ENCODE results near the gene PPP1R15B. TPM values are rescaled to one million over a fixed set of nuclear protein-coding genes. Genes with fewer than 3 reads are reported as not detected.

The PPP1R15B gene
- total RNA-seq, 1 experiment from 2014 or later: 50.7 TPM

- H3K36me3 ChIP-seq (ENCODE audit: low read depth, low read length): peaks cover 48% of the 10 kb centered on the region
- H3K9me2 ChIP-seq (replicated peaks; ENCODE audit: low read length): no peaks in the 10 kb centered on the region
- TF ChIP-seq, protein P1, sequence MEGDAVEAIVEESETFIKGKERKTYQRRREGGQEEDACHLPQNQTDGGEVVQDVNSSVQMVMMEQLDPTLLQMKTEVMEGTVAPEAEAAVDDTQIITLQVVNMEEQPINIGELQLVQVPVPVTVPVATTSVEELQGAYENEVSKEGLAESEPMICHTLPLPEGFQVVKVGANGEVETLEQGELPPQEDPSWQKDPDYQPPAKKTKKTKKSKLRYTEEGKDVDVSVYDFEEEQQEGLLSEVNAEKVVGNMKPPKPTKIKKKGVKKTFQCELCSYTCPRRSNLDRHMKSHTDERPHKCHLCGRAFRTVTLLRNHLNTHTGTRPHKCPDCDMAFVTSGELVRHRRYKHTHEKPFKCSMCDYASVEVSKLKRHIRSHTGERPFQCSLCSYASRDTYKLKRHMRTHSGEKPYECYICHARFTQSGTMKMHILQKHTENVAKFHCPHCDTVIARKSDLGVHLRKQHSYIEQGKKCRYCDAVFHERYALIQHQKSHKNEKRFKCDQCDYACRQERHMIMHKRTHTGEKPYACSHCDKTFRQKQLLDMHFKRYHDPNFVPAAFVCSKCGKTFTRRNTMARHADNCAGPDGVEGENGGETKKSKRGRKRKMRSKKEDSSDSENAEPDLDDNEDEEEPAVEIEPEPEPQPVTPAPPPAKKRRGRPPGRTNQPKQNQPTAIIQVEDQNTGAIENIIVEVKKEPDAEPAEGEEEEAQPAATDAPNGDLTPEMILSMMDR (conservative IDR thresholded peaks at IDR 0.05; ENCODE audit: low read depth, low read length): no peak
- TF ChIP-seq EZH2 (IDR thresholded peaks at IDR 0.05; ENCODE audit: low read length, unreplicated experiment) (no peak), EZH2phosphoT487 (IDR thresholded peaks at IDR 0.05; ENCODE audit: borderline replicate concordance, low read length) (no peak)
- no peaks in the 10 kb centered on the region for H3K9me3 ChIP-seq (ENCODE audit: low read length)
- ChIA-PET POLR2A (ENCODE audit: unreplicated experiment) (interaction anchor here (0.7 kb wide), 1 partner anchor 46 kb away, joined by 5 read pairs; no protein-coding TSS in a partner anchor), CTCF (interaction anchor here (1.1 to 1.2 kb wide), 2 partner anchors 9 to 46 kb away, joined by 3 to 7 read pairs; partner anchors contain the start of gene PIK3C2B)
- H3K79me2 ChIP-seq (ENCODE audit: low read length): no peaks in the 10 kb centered on the region
- intact Hi-C loops (cut with micrococcal nuclease): no loop called here
- no peak for ATAC-seq
- no peak overlapping the region for H3K4me3 ChIP-seq (ENCODE audit: low read length)
- no peak for DNase-seq
- peaks cover 57% of the 10 kb centered on the region for H3K4me1 ChIP-seq (ENCODE audit: insufficient read depth, low read length)
- no peak overlapping the region for H3K27ac ChIP-seq (ENCODE audit: low read length)
- H3K4me2 ChIP-seq (ENCODE audit: low read length): no peak overlapping the region
- no peak overlapping the region for H2AFZ ChIP-seq (ENCODE audit: low read length)
- BruUV-seq (replicated peaks): no TSS peak
- H3K27me3 ChIP-seq (ENCODE audit: low read length): no peaks in the 10 kb centered on the region
- H4K20me1 ChIP-seq (ENCODE audit: low read length): no peaks in the 10 kb centered on the region
- peaks cover 17% of the 10 kb centered on the region for H3F3A ChIP-seq (ENCODE audit: low read length, unreplicated experiment)
- no peak overlapping the region for H3K9ac ChIP-seq (ENCODE audit: low read length)
These were observed 36.1 kb upstream of the PPP1R15B start for GRCh38 chr1:204447736-204448135.

DNA sequence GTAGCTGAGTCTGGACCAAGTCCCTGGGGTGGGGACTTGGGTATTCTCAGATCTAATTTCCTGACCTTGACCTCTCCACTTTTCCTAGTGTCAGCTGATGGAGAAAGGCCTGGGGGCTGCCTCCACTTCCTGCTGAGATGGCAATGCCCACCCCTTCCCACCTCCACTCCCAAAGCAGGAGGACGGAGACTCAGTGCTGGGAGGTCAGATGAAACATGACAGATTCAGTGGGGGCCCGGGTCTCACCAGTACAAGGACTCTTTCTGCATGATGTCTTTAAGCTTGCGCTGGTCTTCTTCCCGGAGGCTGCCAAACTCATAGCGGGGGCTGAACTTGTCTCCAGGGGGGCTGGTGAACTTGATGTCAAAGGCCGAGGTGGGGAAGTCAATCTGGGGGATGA is 35.6 kb upstream of the PPP1R15B start:
- H3K36me3 ChIP-seq (ENCODE audit: low read depth, low read length): peaks cover 54% of the 10 kb centered on the region
- ATAC-seq: no peak
- CTCF ChIA-PET: interaction anchor here (0.9 to 2.1 kb wide), 3 partner anchors 9 to 56 kb away, joined by 3 to 16 read pairs (median 6); partner anchors contain the start of gene PIK3C2B

More for the DNA sequence above, 35.6 kb upstream of the PPP1R15B start:
- Histone ChIP-seq H3K9ac (ENCODE audit: low read length) (no peak overlapping the region), H3K27me3 (ENCODE audit: low read length) (no peaks in the 10 kb centered on the region), H3K9me3 (ENCODE audit: low read length) (no peaks in the 10 kb centered on the region), H3K79me2 (ENCODE audit: low read length) (no peaks in the 10 kb centered on the region), H3K4me1 (ENCODE audit: insufficient read depth, low read length) (peaks cover 62% of the 10 kb centered on the region), H3K27ac (ENCODE audit: low read length) (no peak overlapping the region), H3K9me2 (replicated peaks; ENCODE audit: low read length) (no peaks in the 10 kb centered on the region), H2AFZ (ENCODE audit: low read length) (no peak overlapping the region), H3K4me3 (ENCODE audit: low read length) (no peak overlapping the region), H3K4me2 (ENCODE audit: low read length) (no peak overlapping the region), H3F3A (ENCODE audit: low read length, unreplicated experiment) (peaks cover 19% of the 10 kb centered on the region), H4K20me1 (ENCODE audit: low read length) (no peaks in the 10 kb centered on the region)
- TF ChIP-seq EZH2 (IDR thresholded peaks at IDR 0.05; ENCODE audit: low read length, unreplicated experiment): no peak
- TF ChIP-seq, protein P1 (conservative IDR thresholded peaks at IDR 0.05; ENCODE audit: low read depth, low read length): no peak
- TF ChIP-seq EZH2phosphoT487 (IDR thresholded peaks at IDR 0.05; ENCODE audit: borderline replicate concordance, low read length): no peak
- intact Hi-C loops (cut with micrococcal nuclease): no loop called here
- BruUV-seq (replicated peaks): no TSS peak
- POLR2A ChIA-PET (ENCODE audit: unreplicated experiment): interaction anchor here (0.7 kb wide), 1 partner anchor 47 kb away, joined by 5 read pairs; no protein-coding TSS in a partner anchor
- no peak for DNase-seq

Measured in PC-3 (cell line).